Fibroblast of pulmonary artery (primary cell): Measurements from ENCODE around the gene PLA2G3.
"Not testable (repeated sequence)": the region's sequence is repeated elsewhere in the genome, so short reads cannot be mapped to it uniquely, and the experiment has no call there.

Experiments used
- DNase-seq: peaks from one replicate; pipeline ENCODE4 v3.0.0-alpha.2; 2010; ENCODE audit warnings: low read depth
- H3K4me3 ChIP-seq: replicated peaks from 2 replicates; pipeline ENCODE4 v1.5.1; 2011; ENCODE audit warnings: low read depth, mild to moderate bottlenecking, control low read depth, low read length, moderate library complexity
- CTCF ChIP-seq: IDR thresholded peaks from 2 replicates; pipeline ENCODE4 v1.5.1; 2011; ENCODE audit warnings: mild to moderate bottlenecking, control low read depth, low read length, inconsistent platforms; ENCODE audit errors: missing control alignments

PLA2G3 gene

GRCh38 chr22:31120642-31121041 lies 19.7 kb downstream of the PLA2G3 start:
- no peak for DNase-seq
- no peak for TF ChIP-seq CTCF
- H3K4me3 ChIP-seq = no peak overlapping the region

- DNase-seq = no peak
- no peak overlapping the region for H3K4me3 ChIP-seq
- no peak for TF ChIP-seq CTCF
These were observed 20.1 kb downstream of the PLA2G3 start for GRCh38 chr22:31120230-31120629.

- no peak for DNase-seq
- no peak for TF ChIP-seq CTCF
- no peak overlapping the region for H3K4me3 ChIP-seq
These were observed 21.1 kb downstream of the PLA2G3 start for GRCh38 chr22:31119026-31119717.

- DNase-seq = no peak
- TF ChIP-seq CTCF = no peak
- H3K4me3 ChIP-seq = no peak overlapping the region
These were observed 22.1 kb downstream of the PLA2G3 start for GRCh38 chr22:31118046-31118820.

- not testable (repeated sequence) for DNase-seq, H3K4me3 ChIP-seq
These were observed 27.7 kb downstream of the PLA2G3 start for GRCh38 chr22:31112547-31113091.

GRCh38 chr22:31107894-31108218 lies 32.5 kb downstream of the PLA2G3 start:
- no peak for DNase-seq
- H3K4me3 ChIP-seq = peak overlapping the region; percentile 28
- TF ChIP-seq CTCF = no peak

- peak; percentile 99 for DNase-seq
These were observed 33.0 kb downstream of the PLA2G3 start, which contains the start of gene SELENOM for GRCh38 chr22:31107178-31107893. TSS of gene SELENOM (minus strand) at chr22:31107568. CDS start at chr22:31107505, 63 bp downstream.

More at GRCh38 chr22:31107178-31107893, 33.0 kb downstream of the PLA2G3 start, which contains the start of gene SELENOM:
- TF ChIP-seq CTCF = peak; percentile 92
- H3K4me3 ChIP-seq = peak within 1 kb of the TSS; percentile 93
